HepG2 (cell line): ENCODE data around the gene ZBTB46. TPM values are rescaled to one million over a fixed set of nuclear protein-coding genes. Genes with fewer than 3 reads are reported as not detected.

Experiments used
- ARNT ChIP-seq: fragments of 450-650 bp; IDR thresholded peaks from 2 replicates; pipeline ENCODE4 v1.6.1; 2017
- DPF2 ChIP-seq: sonication (generic); formaldehyde crosslinking; IDR thresholded peaks from 2 replicates; pipeline ENCODE4 v1.4.0; 2020; ENCODE audit warnings: mild to moderate bottlenecking, low read depth, missing genetic modification reagents, borderline replicate concordance
- FOXJ3 ChIP-seq: sonication (generic); formaldehyde crosslinking; IDR thresholded peaks from 2 replicates; pipeline ENCODE4 v1.4.0; 2020; ENCODE audit warnings: missing genetic modification reagents, mild to moderate bottlenecking, borderline replicate concordance
- FOXK1 ChIP-seq: sonication (generic); formaldehyde crosslinking; IDR thresholded peaks from 2 replicates; pipeline ENCODE4 v1.4.0; 2020; ENCODE audit warnings: low read depth, missing genetic modification reagents, borderline replicate concordance
- KLF13 ChIP-seq: sonication (generic); formaldehyde crosslinking; IDR thresholded peaks from 2 replicates; pipeline ENCODE4 v1.4.0; 2020; ENCODE audit warnings: mild to moderate bottlenecking, missing genetic modification reagents
- NCOR1 ChIP-seq: fragments of 200-600 bp; sonication (generic); IDR thresholded peaks from 2 replicates; pipeline ENCODE4 v1.7.0; 2017; ENCODE audit warnings: antibody characterized with exemption, low read length, borderline replicate concordance
- PHB2 ChIP-seq: fragments of 450-650 bp; IDR thresholded peaks from 2 replicates; pipeline ENCODE4 v1.6.1; 2018; ENCODE audit not compliant: partially characterized antibody
- PLRG1 ChIP-seq: fragments of 450-650 bp; conservative IDR thresholded peaks from 2 replicates; pipeline ENCODE4 v1.6.1; 2016
- POGZ ChIP-seq: sonication (generic); formaldehyde crosslinking; IDR thresholded peaks from 2 replicates; pipeline ENCODE4 v1.4.0; 2020; ENCODE audit warnings: mild to moderate bottlenecking, missing genetic modification reagents
- SETDB1 ChIP-seq: sonication (generic); formaldehyde crosslinking; IDR thresholded peaks from 2 replicates; pipeline ENCODE4 v1.5.1; 2020; ENCODE audit warnings: missing genetic modification reagents, mild to moderate bottlenecking, borderline replicate concordance
- ZNF121 ChIP-seq: sonication (generic); formaldehyde crosslinking; IDR thresholded peaks from 2 replicates; pipeline ENCODE4 v1.5.0; 2020; ENCODE audit warnings: mild to moderate bottlenecking, missing genetic modification reagents
- ZNF282 ChIP-seq: fragments of 450-650 bp; IDR thresholded peaks from 2 replicates; pipeline ENCODE4 v1.6.1; 2018; ENCODE audit not compliant: partially characterized antibody
- ZNF550 ChIP-seq: sonication (generic); formaldehyde crosslinking; IDR thresholded peaks from 2 replicates; pipeline ENCODE4 v1.4.0; 2020; ENCODE audit warnings: mild to moderate bottlenecking, missing genetic modification reagents, borderline replicate concordance
- ZNF597 ChIP-seq: sonication (generic); formaldehyde crosslinking; IDR thresholded peaks from 2 replicates; pipeline ENCODE4 v1.5.0; 2020; ENCODE audit warnings: missing genetic modification reagents
- ZNF615 ChIP-seq: sonication (generic); formaldehyde crosslinking; IDR thresholded peaks from 2 replicates; pipeline ENCODE4 v1.5.0; 2020; ENCODE audit warnings: mild to moderate bottlenecking, missing genetic modification reagents, borderline replicate concordance
- ZNF619 ChIP-seq: sonication (generic); formaldehyde crosslinking; IDR thresholded peaks from 2 replicates; pipeline ENCODE4 v1.4.0; 2020; ENCODE audit warnings: mild to moderate bottlenecking, missing genetic modification reagents
- ZNF879 ChIP-seq: sonication (generic); formaldehyde crosslinking; IDR thresholded peaks from 2 replicates; pipeline ENCODE4 v1.8.1; 2023; ENCODE audit warnings: missing genetic modification reagents
- polyA plus RNA-seq, 8 experiments: library from polyadenylated mRNA; depleted of rRNA in 3 of 8; stranded (reverse) in 7 of 8; unstranded in 1 of 8; fragments of >200 nt; fragmentation: Illumina TruSeq in 4 of 8; extraction: Trizol in 4 of 8; gene quantifications; 2 replicates each; pipeline versions ENCODE4 v1.2.1 to v1.2.3, GENCODE V29; 2011 to 2016; ENCODE audit warnings: low read depth in 4 of 8, missing spikeins in 1 of 8, mixed read lengths in 1 of 8; ENCODE audit not compliant: insufficient read depth in 1 of 8
- total RNA-seq, 5 experiments: library from RNA; depleted of rRNA; stranded (reverse); fragments of >200 nt; fragmentation: Illumina TruSeq; extraction: Trizol; gene quantifications; 2 replicates each; pipeline ENCODE4 v1.2.3, GENCODE V29; 2016; ENCODE audit warnings: low read depth in 1 of 5
- TF ChIP-seq, protein P1 (sequence below): sonication (generic); formaldehyde crosslinking; IDR thresholded peaks from 2 replicates; pipeline ENCODE4 v1.4.0; 2020; ENCODE audit warnings: mild to moderate bottlenecking, missing genetic modification reagents
- TF ChIP-seq, protein P2 (sequence below): IDR thresholded peaks from 2 replicates; pipeline ENCODE4 v1.4.0; 2020; ENCODE audit warnings: mild to moderate bottlenecking, missing genetic modification reagents

The ZBTB46 gene
- total and polyA plus RNA-seq, 2 of the 13 experiments (the other 11 are each of a cell fraction or from before 2014, with no cell fraction given), result 1.6 to 13.5 TPM

- TF ChIP-seq, protein P1, sequence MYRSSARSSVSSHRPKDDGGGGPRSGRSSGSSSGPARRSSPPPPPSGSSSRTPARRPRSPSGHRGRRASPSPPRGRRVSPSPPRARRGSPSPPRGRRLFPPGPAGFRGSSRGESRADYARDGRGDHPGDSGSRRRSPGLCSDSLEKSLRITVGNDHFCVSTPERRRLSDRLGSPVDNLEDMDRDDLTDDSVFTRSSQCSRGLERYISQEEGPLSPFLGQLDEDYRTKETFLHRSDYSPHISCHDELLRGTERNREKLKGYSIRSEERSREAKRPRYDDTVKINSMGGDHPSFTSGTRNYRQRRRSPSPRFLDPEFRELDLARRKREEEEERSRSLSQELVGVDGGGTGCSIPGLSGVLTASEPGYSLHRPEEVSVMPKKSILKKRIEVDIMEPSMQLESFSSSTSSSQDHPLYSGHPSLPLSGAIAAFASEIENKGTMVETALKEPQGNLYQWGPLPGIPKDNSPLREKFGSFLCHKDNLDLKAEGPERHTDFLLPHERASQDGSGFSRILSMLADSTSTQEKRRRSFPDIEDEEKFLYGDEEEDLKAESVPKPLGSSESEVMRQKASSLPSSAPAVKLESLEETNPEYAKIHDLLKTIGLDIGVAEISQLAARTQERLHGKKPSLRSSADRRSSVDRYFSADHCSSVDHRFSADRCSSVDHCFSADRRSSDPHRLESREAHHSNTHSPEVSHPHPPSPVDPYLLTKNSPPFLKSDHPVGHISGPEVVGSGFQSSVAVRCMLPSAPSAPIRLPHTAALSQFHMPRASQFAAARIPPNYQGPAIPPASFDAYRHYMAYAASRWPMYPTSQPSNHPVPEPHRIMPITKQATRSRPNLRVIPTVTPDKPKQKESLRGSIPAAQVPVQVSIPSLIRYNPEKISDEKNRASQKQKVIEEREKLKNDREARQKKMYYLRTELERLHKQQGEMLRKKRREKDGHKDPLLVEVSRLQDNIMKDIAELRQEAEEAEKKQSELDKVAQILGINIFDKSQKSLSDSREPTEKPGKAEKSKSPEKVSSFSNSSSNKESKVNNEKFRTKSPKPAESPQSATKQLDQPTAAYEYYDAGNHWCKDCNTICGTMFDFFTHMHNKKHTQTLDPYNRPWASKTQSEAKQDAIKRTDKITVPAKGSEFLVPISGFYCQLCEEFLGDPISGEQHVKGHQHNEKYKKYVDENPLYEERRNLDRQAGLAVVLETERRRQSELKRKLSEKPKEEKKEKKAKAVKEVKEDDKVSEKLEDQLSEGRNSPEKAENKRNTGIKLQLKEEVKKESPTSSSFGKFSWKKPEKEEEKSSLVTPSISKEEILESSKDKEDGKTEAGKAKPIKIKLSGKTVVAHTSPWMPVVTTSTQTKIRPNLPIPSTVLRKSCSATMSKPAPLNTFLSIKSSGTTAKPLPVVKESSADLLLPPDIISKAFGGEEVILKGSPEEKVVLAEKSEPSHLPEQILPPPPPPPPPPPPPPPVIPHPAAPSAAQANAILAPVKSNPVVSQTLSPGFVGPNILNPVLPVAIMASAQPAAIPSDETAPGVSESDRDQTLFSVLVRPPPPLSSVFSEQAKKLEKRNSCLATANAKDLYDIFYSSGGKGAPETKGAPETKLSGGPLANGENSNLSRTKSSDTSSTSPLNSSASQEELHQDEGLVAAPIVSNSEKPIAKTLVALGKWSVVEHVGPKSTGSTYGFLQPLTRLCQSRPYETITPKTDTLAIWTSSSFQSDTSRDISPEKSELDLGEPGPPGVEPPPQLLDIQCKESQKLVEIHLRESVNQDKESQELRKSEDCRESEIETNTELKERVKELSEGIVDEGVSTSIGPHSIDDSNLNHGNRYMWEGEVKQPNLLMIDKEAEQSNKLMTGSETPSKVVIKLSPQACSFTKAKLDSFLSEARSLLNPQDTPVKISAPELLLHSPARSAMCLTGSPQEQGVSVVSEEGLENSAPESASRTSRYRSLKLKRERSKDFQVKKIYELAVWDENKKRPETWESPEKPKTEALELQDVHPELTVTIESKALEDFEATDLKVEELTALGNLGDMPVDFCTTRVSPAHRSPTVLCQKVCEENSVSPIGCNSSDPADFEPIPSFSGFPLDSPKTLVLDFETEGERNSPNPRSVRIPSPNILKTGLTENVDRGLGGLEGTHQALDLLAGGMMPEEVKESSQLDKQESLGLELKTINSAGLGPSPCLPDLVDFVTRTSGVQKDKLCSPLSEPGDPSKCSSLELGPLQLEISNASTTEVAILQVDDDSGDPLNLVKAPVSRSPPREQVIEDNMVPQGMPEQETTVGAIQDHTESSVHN, result 0 out of 2 replicates have a peak, but pooled peaks have one; percentile 62
- TF ChIP-seq SETDB1 (CRISPR knock-in tag) (no peak), ZNF550 (CRISPR knock-in tag) (0 out of 2 replicates have a peak, but pooled peaks have one; percentile 20), ZNF597 (no peak), ZNF282 (peak; percentile 98), ARNT (peak; percentile 95; the same call in 1 of the 2 replicates), KLF13 (CRISPR knock-in tag) (no peak), NCOR1 (no peak), FOXK1 (CRISPR knock-in tag) (no peak), PHB2 (peak; percentile 92), FOXJ3 (CRISPR knock-in tag) (no peak), DPF2 (CRISPR knock-in tag) (peak; percentile 46), POGZ (CRISPR knock-in tag) (no peak), ZNF879 (CRISPR knock-in tag) (no peak), ZNF615 (CRISPR knock-in tag) (no peak), ZNF619 (CRISPR knock-in tag) (no peak), ZNF121 (CRISPR knock-in tag) (no peak), PLRG1 (peak; percentile 98; the same call in 1 of the 2 replicates)
- TF ChIP-seq, protein P2, sequence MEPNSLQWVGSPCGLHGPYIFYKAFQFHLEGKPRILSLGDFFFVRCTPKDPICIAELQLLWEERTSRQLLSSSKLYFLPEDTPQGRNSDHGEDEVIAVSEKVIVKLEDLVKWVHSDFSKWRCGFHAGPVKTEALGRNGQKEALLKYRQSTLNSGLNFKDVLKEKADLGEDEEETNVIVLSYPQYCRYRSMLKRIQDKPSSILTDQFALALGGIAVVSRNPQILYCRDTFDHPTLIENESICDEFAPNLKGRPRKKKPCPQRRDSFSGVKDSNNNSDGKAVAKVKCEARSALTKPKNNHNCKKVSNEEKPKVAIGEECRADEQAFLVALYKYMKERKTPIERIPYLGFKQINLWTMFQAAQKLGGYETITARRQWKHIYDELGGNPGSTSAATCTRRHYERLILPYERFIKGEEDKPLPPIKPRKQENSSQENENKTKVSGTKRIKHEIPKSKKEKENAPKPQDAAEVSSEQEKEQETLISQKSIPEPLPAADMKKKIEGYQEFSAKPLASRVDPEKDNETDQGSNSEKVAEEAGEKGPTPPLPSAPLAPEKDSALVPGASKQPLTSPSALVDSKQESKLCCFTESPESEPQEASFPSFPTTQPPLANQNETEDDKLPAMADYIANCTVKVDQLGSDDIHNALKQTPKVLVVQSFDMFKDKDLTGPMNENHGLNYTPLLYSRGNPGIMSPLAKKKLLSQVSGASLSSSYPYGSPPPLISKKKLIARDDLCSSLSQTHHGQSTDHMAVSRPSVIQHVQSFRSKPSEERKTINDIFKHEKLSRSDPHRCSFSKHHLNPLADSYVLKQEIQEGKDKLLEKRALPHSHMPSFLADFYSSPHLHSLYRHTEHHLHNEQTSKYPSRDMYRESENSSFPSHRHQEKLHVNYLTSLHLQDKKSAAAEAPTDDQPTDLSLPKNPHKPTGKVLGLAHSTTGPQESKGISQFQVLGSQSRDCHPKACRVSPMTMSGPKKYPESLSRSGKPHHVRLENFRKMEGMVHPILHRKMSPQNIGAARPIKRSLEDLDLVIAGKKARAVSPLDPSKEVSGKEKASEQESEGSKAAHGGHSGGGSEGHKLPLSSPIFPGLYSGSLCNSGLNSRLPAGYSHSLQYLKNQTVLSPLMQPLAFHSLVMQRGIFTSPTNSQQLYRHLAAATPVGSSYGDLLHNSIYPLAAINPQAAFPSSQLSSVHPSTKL (CRISPR knock-in tag), result no peak
Observed at GRCh38 chr20:63846888-63847236, 15.8 kb upstream of the ZBTB46 start (continued).
